Activated T-cell treated with anti-CD3 and anti-CD28 coated beads, Interleukin-2, amount 50 U/mL, for 4 hours (primary cell): ENCODE data around the gene SLC27A5. TPM values are rescaled to one million over a fixed set of nuclear protein-coding genes. Genes with fewer than 3 reads are reported as not detected.
"Not testable (repeated sequence)": the region's sequence is repeated elsewhere in the genome, so short reads cannot be mapped to it uniquely, and the experiment has no call there.

Experiments
- ATAC-seq, 2 donors: fragments of 200-7000 bp; cut with Tn5 transposase; one replicate each; pipeline ENCODE4 v1.10.0; 2021
- DNase-seq: peaks from one replicate; pipeline ENCODE4 v3.0.0-alpha.2; 2020
- H3K27me3 Mint-ChIP-seq: one replicate; pipeline ENCODE4 v1.8.0; 2021; ENCODE audit warnings: low read depth, mixed read lengths
- H3K36me3 Mint-ChIP-seq: one replicate; pipeline ENCODE4 v1.8.0; 2022; ENCODE audit warnings: mixed read lengths; ENCODE audit not compliant: insufficient read depth
- H3K4me1 Mint-ChIP-seq: one replicate; pipeline ENCODE4 v1.8.0; 2021; ENCODE audit warnings: low read depth, mixed read lengths
- H3K4me3 Mint-ChIP-seq: one replicate; pipeline ENCODE4 v1.8.0; 2021; ENCODE audit warnings: mild to moderate bottlenecking, moderate library complexity, mixed read lengths
- H3K9me3 Mint-ChIP-seq: one replicate; pipeline ENCODE4 v1.8.0; 2021; ENCODE audit warnings: mixed read lengths
- total RNA-seq, 3 donors: library from RNA; stranded (reverse); gene quantifications; one replicate each; pipeline ENCODE4 v1.2.1, GENCODE V29; 2021

The SLC27A5 gene
- total RNA-seq, 3 donors from 2014 or later, result 12.6 to 19.8 (median 19.5) TPM

DNA sequence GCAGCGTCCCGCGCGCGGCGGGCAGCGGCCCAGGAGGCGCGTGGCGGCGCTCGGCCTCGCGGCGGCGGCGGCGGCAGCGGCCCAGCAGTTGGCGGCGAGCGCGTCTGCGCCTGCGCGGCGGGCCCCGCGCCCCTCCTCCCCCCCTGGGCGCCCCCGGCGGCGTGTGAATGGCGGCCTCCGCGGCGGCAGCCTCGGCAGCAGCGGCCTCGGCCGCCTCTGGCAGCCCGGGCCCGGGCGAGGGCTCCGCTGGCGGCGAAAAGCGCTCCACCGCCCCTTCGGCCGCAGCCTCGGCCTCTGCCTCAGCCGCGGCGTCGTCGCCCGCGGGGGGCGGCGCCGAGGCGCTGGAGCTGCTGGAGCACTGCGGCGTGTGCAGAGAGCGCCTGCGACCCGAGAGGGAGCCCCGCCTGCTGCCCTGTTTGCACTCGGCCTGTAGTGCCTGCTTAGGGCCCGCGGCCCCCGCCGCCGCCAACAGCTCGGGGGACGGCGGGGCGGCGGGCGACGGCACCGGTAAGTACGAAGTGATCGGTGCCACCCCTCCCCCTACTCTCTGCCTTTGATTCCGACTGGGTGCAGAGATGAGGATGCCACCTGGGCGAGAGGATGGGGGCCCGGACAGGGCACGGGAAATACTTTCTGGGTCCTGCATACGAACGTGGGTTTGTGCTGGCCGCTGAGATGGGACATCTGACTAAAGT is 32.9 kb upstream of the SLC27A5 start:
- DNase-seq, result peak; percentile 73
- no peaks in the 10 kb centered on the region for H3K27me3 Mint-ChIP-seq
- peak overlapping the region; percentile 95 for H3K4me3 Mint-ChIP-seq
- peaks cover 26% of the 10 kb centered on the region for H3K4me1 Mint-ChIP-seq
- no peaks in the 10 kb centered on the region for H3K9me3 Mint-ChIP-seq
- H3K36me3 Mint-ChIP-seq, result peaks cover 35% of the 10 kb centered on the region
- ATAC-seq, result peak; percentile 60 to 61

DNA sequence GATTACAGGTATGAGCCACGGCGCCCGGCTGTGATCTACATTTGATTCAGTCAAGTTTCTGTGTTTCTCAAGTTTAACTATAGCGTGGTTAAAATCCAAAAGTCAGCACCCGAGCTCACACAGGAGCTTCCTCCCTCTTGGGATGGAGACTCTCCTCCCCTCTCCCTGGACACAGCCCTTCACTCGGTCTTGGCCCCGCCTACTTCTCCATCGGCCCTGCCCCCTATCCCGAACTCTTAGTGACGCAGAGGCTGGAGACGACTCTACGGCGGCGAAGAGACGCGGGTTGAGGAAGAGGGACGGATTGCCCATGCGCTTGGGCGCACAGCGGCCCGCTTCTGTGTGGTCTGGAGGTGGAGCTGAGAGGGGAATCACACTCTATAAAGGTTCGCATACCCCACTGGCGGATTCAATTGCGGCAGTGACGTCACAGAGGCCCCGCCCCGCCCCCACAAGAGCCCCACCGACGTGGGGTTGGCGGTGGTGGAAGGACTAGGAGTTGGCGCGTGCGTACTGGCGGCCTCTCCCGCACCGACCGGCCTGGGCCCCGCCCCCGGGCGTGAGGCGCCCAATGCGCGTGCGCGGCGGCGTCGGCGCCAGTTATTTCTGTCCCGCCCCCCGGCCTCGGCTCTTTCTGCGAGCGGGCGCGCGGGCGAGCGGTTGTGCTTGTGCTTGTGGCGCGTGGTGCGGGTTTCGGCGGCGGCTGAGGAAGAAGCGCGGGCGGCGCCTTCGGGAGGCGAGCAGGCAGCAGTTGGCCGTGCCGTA is 32.2 kb upstream of the SLC27A5 start, which contains the start of gene TRIM28:
Gene TRIM28 (plus strand): TSS at position 239 of the 765 bp plus-strand sequence. CDS start 694 bp downstream, outside the sequence.
- Mint-ChIP-seq H3K27me3 (no peaks in the 10 kb centered on the region), H3K36me3 (peaks cover 30% of the 10 kb centered on the region), H3K9me3 (no peaks in the 10 kb centered on the region), H3K4me1 (peaks cover 26% of the 10 kb centered on the region), H3K4me3 (peak within 1 kb of the TSS; percentile 95)
- ATAC-seq (peak; percentile 91), DNase-seq (peak; percentile 100)

DNA sequence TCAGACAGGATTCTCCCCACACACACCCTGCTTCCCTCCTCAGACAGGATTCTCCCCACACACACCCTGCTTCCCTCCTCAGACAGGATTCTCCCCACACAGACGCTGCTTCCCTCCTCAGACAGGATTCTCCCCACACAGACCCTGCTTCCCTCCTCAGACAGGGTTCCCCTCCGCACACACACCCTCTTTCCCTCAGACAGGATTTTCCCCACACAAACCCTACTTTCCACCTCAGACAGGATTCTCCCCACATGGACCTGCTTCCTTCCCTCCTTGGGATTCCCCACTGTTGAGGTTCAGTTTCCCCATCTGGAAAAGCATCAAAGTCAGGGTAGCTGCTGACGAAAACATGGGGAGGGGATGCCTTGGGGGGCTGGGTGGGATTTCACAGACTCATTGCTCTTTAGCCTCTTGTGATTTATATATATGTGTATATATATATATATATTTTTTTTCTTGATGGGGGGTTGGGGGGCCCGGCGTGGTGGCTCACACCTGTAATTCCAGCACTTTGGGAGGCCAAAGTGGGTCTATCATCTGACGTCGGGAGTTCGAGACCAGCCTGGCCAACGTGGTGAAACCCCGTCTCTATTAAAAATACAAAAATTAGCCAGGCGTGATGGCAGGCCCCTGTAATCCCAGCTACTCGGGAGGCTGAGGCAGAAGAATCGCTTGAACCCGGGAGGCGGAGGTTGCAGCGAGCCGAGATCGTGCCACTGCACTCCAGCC is 31.0 kb upstream of the SLC27A5 start:
- not testable (repeated sequence) for H3K27me3 Mint-ChIP-seq, ATAC-seq, DNase-seq, H3K9me3 Mint-ChIP-seq
- peaks cover 24% of the 10 kb centered on the region for H3K36me3 Mint-ChIP-seq
- peaks cover 28% of the 10 kb centered on the region for H3K4me1 Mint-ChIP-seq
- peak overlapping the region; percentile 48 for H3K4me3 Mint-ChIP-seq

DNA sequence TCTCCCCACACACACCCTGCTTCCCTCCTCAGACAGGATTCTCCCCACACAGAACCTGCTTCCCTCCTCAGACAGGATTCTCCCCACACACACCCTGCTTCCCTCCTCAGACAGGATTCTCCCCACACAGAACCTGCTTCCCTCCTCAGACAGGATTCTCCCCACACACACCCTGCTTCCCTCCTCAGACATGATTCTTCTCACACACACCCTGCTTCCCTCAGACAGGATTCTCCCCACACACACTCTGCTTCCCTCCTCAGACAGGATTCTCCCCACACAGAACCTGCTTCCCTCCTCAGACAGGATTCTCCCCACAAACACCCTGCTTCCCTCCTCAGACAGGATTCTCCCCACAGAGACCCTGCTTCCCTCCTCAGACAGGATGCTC is 27.4 kb upstream of the SLC27A5 start:
- H3K9me3 Mint-ChIP-seq, DNase-seq, ATAC-seq, H3K27me3 Mint-ChIP-seq, H3K36me3 Mint-ChIP-seq, H3K4me3 Mint-ChIP-seq: not testable (repeated sequence)
- peaks cover 10% of the 10 kb centered on the region for H3K4me1 Mint-ChIP-seq

DNA sequence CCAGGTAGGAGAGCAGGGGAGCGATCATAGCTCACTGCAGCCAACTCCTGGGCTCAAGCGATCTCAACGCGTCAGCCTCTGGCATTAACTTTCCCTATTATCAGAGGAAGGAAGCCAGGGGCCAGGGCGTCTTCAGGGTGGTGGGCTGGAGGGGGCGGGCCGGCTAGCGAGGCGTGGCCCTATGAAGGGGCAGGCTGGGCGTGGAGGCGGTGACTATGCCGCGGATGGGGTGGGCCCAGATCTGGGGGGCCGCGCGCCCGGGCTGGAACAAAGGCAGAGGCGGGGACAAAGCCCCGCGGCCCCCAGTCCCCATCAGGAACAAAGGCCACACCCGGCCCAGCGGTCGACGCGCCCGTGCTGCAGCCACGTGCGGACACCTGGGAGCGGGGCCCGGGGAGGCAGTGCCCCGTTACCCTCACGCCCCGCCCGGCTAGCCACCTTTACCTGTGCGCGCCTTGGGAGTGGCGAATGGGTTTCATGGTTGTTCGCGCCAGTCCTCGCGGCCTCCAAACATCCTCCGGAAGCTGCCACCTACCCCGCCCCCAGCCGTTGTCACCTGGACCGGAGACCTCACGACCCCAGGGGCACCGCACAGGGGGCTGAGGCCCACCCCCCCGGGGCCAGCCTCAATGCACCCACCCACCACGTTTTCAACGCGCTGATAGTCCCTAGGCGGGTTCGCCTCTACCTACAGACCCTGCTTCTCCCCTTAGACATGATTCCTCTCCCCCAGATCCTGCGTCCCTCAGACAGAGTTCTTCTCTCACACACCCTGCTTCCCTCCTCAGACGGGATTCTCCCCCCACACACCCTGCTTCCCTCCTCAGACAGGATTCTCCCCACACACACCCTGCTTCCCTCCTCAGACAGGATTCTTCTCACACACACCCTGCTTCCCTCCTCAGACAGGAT is 26.7 kb upstream of the SLC27A5 start:
- no peaks in the 10 kb centered on the region for H3K36me3 Mint-ChIP-seq
- peak overlapping the region; percentile 64 for H3K4me3 Mint-ChIP-seq
- ATAC-seq (peak; percentile 86 to 91), DNase-seq (no peak)
- H3K27me3 Mint-ChIP-seq, result peaks cover 6% of the 10 kb centered on the region
- peaks cover 5% of the 10 kb centered on the region for H3K4me1 Mint-ChIP-seq
- no peaks in the 10 kb centered on the region for H3K9me3 Mint-ChIP-seq

DNA sequence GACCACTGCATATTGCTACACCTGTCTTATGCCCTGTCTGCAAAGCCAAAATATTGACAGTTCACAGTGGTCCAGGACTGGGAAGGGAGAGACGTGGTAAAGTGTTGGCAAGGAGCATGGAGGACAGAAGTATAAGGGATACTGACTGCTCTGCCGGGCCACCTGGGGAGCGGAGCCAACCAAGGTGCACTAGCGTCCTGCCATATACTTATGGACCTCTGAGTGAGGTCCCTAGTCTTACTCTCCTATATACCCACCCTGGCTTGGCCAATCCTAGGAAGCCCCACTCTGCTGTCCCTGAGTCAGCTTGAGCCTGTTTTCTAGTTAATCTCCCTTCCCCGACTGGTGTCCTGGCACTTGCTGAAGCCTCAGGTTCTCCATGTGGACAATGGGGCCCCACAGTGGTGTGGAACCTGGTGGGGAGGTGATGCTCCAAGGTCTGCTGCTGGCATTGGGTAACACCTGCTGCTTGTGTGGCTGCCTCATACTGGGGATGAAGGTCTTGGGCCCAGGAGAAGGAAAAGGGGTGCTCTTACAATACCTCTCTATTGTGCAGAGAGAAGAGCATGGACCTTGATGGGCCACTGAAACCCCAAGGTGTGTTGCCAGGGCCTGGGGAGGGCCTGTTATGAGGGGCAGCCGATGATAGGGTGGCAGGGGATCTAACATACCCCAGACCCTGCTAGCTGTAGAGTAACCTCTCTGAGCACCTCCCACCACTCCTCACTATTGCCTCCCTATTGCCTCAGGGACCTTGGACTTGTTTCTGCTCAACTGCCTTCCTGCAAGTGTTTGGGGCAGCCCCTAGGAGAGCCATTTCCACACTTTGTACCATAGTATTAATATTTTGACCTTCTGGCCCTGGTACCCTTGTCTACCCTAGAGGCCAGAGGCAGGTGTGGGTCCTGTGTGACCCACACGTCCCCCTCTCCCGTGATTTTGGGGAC is 25.3 kb upstream of the SLC27A5 start:
- ATAC-seq (no peak), DNase-seq (no peak)
- H3K9me3 Mint-ChIP-seq, result no peaks in the 10 kb centered on the region
- H3K4me1 Mint-ChIP-seq, result peaks cover 4% of the 10 kb centered on the region
- H3K36me3 Mint-ChIP-seq, result no peaks in the 10 kb centered on the region
- H3K4me3 Mint-ChIP-seq, result peak overlapping the region; percentile 26
- peaks cover 8% of the 10 kb centered on the region for H3K27me3 Mint-ChIP-seq

DNA sequence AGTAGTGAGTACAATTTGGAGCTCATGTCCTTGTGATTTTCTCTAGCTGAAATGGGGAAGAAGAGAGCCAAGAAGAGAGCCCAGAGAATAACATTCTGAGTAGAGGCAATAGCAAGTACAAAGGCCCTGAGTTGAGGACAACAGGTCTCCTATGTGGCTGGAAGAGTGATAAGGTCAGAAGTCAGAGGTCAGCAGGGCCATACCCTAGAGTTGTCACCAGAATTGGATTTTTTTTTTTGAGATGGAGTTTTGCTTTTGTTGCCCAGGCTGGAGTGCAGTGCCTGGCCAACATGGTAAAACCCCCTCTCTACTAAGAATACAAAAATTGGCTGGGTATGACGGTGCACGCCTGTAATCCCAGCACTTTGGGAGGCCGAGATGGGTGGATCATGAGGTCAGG is 24.1 kb upstream of the SLC27A5 start:
- Mint-ChIP-seq H3K36me3 (no peaks in the 10 kb centered on the region), H3K9me3 (no peaks in the 10 kb centered on the region), H3K4me3 (no peak overlapping the region), H3K27me3 (peaks cover 8% of the 10 kb centered on the region), H3K4me1 (peaks cover 7% of the 10 kb centered on the region)
- DNase-seq, result no peak
- ATAC-seq, result no peak

DNA sequence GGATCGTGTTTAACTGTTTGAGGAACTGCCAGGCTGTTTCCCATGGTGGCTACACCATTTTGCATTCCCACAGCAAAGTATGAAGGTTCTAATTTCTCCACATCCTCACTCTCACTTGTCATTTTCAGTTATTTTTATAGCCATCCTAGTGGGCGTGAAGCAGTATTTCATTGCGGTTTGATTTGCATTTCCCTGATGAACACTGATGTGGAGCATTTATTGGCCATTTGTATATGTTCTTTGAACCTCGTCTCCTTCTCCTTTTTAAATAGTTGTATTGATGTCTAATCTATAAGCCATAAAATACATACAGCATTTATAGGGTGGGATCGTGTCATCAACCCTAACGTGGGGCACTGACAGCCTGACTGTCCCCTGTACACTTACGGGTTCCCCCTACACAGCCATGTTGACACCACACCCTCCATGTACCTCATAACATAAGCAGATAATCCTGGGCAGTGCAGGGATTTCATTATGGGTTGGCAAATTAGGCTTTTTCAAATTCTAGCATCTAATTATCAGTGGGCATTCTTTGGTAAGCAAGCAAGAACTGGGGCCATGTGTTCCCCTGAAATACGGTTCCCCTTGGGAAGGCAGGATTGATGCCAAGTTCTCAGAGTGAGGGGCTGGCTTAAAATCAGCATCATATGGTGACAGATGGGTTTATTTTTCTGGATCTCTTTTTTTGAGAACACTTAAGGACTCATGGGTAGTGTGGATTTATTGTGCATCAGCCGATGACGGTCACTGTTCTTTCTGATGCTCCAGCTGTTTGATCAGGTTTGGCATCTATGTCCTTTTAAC is 19.4 kb upstream of the SLC27A5 start:
- peaks cover 2% of the 10 kb centered on the region for H3K4me1 Mint-ChIP-seq
- no peaks in the 10 kb centered on the region for H3K36me3 Mint-ChIP-seq
- ATAC-seq, result no peak
- peaks cover 2% of the 10 kb centered on the region for H3K27me3 Mint-ChIP-seq
- no peak for DNase-seq
- no peaks in the 10 kb centered on the region for H3K9me3 Mint-ChIP-seq
- H3K4me3 Mint-ChIP-seq, result no peak overlapping the region

DNA sequence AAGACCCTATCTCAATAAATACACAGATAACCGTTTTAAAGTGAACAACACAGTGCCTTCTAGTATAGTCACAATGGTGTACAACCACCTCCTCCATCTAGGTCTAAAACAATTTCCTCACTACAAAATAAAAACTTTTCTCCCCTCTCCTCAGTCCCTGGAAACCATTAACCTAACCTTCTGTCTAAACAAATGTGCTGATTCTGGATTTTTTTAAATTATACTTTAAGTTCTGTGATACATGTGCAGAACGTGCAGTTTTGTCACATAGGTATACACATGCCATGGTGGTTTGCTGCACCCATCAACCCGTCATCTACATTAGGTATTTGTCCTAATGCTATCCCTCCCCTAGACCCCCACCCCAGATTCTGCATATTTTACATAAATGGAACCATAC is 17.6 kb upstream of the SLC27A5 start:
- Mint-ChIP-seq H3K4me3 (no peak overlapping the region), H3K4me1 (peaks cover 2% of the 10 kb centered on the region), H3K27me3 (peaks cover 2% of the 10 kb centered on the region), H3K36me3 (no peaks in the 10 kb centered on the region), H3K9me3 (no peaks in the 10 kb centered on the region)
- no peak for DNase-seq
- ATAC-seq, result no peak

DNA sequence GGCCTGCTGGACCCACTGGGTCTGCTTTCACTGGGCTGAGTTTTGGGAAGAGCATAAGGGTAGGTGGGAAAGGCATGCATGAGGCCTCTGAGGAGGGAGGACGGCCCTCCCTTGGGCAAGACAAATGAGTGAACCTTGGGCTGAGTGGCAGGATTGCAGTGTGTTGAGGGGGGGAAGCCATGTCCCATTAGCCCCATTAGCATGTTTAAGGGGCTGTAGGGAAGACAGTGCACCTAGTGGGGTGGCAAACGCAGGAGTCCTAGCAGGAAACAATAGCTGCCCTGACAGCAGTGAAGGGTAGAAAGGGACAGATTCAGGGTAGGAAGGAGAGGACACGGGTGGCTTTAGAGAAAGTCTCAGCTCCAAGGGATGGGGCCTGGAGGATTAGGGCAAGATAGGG is 10.9 kb upstream of the SLC27A5 start:
- H3K27me3 Mint-ChIP-seq, result no peaks in the 10 kb centered on the region
- H3K9me3 Mint-ChIP-seq, result no peaks in the 10 kb centered on the region
- DNase-seq, result no peak

DNA sequence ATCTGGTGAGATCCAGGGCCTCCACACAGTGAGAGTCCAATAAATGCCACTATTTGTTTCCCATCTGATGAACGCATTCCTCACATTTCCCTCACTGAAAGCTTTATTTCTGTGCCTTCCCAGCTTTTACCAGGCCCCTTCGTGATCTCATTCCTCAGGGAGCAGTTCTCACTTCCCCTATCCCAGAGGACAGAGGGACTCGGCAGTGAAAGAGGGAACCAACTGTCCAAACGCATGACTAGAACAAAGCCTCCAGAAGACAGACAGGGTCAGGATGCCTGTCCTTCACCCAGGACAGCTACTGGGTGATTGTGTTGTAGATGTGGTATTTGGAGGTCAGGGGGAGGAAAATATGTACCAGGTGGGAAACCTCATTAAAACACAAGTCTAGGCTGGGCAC is 9.9 kb upstream of the SLC27A5 start:
- ATAC-seq, result no peak
- peaks cover 1% of the 10 kb centered on the region for H3K36me3 Mint-ChIP-seq
- H3K9me3 Mint-ChIP-seq, result no peaks in the 10 kb centered on the region
- H3K4me3 Mint-ChIP-seq, result peak overlapping the region; percentile 37
- no peak for DNase-seq
- no peaks in the 10 kb centered on the region for H3K27me3 Mint-ChIP-seq
- peaks cover 25% of the 10 kb centered on the region for H3K4me1 Mint-ChIP-seq

More for the DNA sequence above, 10.9 kb upstream of the SLC27A5 start:
- peaks cover 1% of the 10 kb centered on the region for H3K36me3 Mint-ChIP-seq
- no peak for ATAC-seq
- H3K4me1 Mint-ChIP-seq, result peaks cover 23% of the 10 kb centered on the region
- H3K4me3 Mint-ChIP-seq, result no peak overlapping the region

DNA sequence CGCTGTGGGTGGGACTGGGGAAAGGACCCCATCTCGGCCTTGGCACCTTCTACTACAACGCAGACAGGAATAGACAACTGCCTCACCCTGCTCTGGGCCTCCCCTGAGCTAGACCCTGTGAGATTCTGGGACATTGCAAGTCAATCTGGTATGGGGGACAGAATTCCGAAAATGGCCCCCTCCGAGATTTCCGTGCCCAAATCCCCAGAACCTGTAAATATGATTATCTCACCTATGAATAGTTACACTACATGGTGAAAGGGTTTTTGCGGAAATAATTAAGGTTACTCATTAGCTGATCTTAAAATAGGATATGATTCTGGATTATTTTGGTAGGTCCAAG is 8.4 kb upstream of the SLC27A5 start:
- no peaks in the 10 kb centered on the region for H3K27me3 Mint-ChIP-seq
- ATAC-seq (no peak), DNase-seq (no peak)
- H3K9me3 Mint-ChIP-seq, result no peaks in the 10 kb centered on the region
- peak overlapping the region; percentile 97 for H3K4me3 Mint-ChIP-seq
- peaks cover 34% of the 10 kb centered on the region for H3K4me1 Mint-ChIP-seq
- H3K36me3 Mint-ChIP-seq, result peaks cover 9% of the 10 kb centered on the region
